ENCODE results near the gene TWF2. TPM values are rescaled to one million over a fixed set of nuclear protein-coding genes. Genes with fewer than 3 reads are reported as not detected.

TWF2 gene
- total and polyA plus RNA-seq, 2 of the 13 experiments (the other 11 are each of a cell fraction or from before 2014, with no cell fraction given) = 45.5 to 108 TPM

DNA sequence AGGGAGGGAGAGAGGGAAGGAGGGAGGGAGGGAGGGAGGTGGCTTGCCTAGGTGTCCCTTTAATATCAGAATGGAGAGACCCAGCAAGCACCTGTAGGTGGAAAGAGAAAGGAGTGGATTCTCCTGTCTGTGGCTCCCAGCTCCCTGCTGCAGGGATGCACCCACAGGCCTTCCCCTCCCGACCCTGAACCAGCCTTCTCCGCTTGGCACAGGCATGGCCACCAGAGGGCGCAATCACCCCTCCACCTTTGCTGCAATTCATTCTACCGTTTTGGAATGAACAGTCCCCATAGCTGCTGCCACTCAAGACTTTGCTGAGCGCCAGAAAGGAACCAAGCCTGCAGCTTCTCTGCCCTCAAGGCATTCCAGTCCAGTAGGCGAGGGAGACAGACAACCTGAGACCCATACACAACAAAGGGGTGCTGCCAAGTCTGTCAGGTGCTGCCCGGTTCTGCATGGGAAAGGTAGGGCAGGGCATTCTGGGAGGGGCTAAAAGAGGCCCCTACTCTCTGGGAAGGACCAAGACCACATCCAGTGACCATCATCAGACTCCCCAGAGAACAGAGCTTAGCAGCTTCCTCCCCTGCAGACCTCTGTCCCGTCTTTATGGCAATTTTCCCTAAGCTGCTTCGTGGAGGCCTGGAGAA, 18.5 kb downstream of the TWF2 start (continued):
- TF ChIP-seq TCF12 (IDR thresholded peaks at IDR 0.05) (no peak), TCF12 (CRISPR knock-in tag; IDR thresholded peaks at IDR 0.05) (no peak), POGZ (CRISPR knock-in tag; IDR thresholded peaks at IDR 0.05) (no peak), SP4 (CRISPR knock-in tag; IDR thresholded peaks at IDR 0.05) (peak; percentile 21; the same call in 1 of the 2 replicates), ZNF331 (CRISPR knock-in tag; IDR thresholded peaks at IDR 0.05) (0 out of 2 replicates have a peak, but pooled peaks have one; percentile 46), ZNF34 (CRISPR knock-in tag; IDR thresholded peaks at IDR 0.05; ENCODE audit: borderline replicate concordance) (no peak), FOXK1 (CRISPR knock-in tag; IDR thresholded peaks at IDR 0.05; ENCODE audit: borderline replicate concordance, low read depth) (no peak), TEAD2 (CRISPR knock-in tag; IDR thresholded peaks at IDR 0.05) (no peak), MEIS2 (CRISPR knock-in tag; IDR thresholded peaks at IDR 0.05) (no peak), KDM1A (CRISPR knock-in tag; IDR thresholded peaks at IDR 0.05) (no peak), HDAC6 (IDR thresholded peaks at IDR 0.05; ENCODE audit: low read depth, low read length) (no peak), NFATC3 (CRISPR knock-in tag; IDR thresholded peaks at IDR 0.05) (no peak), MTA3 (CRISPR knock-in tag; IDR thresholded peaks at IDR 0.05) (no peak), THAP11 (CRISPR knock-in tag; IDR thresholded peaks at IDR 0.05) (peak; percentile 47), IKZF1 (IDR thresholded peaks at IDR 0.05) (no peak), PCBP1 (IDR thresholded peaks at IDR 0.05; ENCODE audit: borderline replicate concordance, low read depth, low read length) (peak; percentile 84; the same call in 1 of the 2 replicates)
- TF ChIP-seq, protein P1, sequence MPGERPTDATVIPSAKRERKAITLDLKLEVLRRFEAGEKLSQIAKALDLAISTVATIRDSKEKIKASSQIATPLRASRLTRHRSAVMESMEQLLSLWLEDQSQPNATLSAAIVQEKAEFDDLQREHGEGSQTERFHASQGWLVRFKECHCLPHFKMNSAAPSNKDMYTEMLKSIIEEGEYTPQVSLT (CRISPR knock-in tag; IDR thresholded peaks at IDR 0.05; ENCODE audit: borderline replicate concordance, low read depth) = no peak
- TF ChIP-seq, protein P2, sequence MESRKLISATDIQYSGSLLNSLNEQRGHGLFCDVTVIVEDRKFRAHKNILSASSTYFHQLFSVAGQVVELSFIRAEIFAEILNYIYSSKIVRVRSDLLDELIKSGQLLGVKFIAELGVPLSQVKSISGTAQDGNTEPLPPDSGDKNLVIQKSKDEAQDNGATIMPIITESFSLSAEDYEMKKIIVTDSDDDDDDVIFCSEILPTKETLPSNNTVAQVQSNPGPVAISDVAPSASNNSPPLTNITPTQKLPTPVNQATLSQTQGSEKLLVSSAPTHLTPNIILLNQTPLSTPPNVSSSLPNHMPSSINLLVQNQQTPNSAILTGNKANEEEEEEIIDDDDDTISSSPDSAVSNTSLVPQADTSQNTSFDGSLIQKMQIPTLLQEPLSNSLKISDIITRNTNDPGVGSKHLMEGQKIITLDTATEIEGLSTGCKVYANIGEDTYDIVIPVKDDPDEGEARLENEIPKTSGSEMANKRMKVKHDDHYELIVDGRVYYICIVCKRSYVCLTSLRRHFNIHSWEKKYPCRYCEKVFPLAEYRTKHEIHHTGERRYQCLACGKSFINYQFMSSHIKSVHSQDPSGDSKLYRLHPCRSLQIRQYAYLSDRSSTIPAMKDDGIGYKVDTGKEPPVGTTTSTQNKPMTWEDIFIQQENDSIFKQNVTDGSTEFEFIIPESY (CRISPR knock-in tag; IDR thresholded peaks at IDR 0.05) = peak; percentile 55; the same call in 1 of the 2 replicates
- TF ChIP-seq, protein P3, sequence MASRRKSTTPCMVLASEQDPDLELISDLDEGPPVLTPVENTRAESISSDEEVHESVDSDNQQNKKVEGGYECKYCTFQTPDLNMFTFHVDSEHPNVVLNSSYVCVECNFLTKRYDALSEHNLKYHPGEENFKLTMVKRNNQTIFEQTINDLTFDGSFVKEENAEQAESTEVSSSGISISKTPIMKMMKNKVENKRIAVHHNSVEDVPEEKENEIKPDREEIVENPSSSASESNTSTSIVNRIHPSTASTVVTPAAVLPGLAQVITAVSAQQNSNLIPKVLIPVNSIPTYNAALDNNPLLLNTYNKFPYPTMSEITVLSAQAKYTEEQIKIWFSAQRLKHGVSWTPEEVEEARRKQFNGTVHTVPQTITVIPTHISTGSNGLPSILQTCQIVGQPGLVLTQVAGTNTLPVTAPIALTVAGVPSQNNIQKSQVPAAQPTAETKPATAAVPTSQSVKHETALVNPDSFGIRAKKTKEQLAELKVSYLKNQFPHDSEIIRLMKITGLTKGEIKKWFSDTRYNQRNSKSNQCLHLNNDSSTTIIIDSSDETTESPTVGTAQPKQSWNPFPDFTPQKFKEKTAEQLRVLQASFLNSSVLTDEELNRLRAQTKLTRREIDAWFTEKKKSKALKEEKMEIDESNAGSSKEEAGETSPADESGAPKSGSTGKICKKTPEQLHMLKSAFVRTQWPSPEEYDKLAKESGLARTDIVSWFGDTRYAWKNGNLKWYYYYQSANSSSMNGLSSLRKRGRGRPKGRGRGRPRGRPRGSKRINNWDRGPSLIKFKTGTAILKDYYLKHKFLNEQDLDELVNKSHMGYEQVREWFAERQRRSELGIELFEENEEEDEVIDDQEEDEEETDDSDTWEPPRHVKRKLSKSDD (CRISPR knock-in tag; IDR thresholded peaks at IDR 0.05; ENCODE audit: low read depth) = no peak
- TF ChIP-seq, protein P4, sequence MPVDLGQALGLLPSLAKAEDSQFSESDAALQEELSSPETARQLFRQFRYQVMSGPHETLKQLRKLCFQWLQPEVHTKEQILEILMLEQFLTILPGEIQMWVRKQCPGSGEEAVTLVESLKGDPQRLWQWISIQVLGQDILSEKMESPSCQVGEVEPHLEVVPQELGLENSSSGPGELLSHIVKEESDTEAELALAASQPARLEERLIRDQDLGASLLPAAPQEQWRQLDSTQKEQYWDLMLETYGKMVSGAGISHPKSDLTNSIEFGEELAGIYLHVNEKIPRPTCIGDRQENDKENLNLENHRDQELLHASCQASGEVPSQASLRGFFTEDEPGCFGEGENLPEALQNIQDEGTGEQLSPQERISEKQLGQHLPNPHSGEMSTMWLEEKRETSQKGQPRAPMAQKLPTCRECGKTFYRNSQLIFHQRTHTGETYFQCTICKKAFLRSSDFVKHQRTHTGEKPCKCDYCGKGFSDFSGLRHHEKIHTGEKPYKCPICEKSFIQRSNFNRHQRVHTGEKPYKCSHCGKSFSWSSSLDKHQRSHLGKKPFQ (CRISPR knock-in tag; IDR thresholded peaks at IDR 0.05; ENCODE audit: insufficient replicate concordance) = no peak
- TF ChIP-seq, protein P5, sequence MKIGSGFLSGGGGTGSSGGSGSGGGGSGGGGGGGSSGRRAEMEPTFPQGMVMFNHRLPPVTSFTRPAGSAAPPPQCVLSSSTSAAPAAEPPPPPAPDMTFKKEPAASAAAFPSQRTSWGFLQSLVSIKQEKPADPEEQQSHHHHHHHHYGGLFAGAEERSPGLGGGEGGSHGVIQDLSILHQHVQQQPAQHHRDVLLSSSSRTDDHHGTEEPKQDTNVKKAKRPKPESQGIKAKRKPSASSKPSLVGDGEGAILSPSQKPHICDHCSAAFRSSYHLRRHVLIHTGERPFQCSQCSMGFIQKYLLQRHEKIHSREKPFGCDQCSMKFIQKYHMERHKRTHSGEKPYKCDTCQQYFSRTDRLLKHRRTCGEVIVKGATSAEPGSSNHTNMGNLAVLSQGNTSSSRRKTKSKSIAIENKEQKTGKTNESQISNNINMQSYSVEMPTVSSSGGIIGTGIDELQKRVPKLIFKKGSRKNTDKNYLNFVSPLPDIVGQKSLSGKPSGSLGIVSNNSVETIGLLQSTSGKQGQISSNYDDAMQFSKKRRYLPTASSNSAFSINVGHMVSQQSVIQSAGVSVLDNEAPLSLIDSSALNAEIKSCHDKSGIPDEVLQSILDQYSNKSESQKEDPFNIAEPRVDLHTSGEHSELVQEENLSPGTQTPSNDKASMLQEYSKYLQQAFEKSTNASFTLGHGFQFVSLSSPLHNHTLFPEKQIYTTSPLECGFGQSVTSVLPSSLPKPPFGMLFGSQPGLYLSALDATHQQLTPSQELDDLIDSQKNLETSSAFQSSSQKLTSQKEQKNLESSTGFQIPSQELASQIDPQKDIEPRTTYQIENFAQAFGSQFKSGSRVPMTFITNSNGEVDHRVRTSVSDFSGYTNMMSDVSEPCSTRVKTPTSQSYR (CRISPR knock-in tag; IDR thresholded peaks at IDR 0.05; ENCODE audit: borderline replicate concordance) = no peak
